ENCODE data around the gene SLC6A12. TPM values are rescaled to one million over a fixed set of nuclear protein-coding genes. Genes with fewer than 3 reads are reported as not detected.

SLC6A12 gene
- polyA plus RNA-seq, 1 donor from 2014 or later = 0.15 TPM

DNA sequence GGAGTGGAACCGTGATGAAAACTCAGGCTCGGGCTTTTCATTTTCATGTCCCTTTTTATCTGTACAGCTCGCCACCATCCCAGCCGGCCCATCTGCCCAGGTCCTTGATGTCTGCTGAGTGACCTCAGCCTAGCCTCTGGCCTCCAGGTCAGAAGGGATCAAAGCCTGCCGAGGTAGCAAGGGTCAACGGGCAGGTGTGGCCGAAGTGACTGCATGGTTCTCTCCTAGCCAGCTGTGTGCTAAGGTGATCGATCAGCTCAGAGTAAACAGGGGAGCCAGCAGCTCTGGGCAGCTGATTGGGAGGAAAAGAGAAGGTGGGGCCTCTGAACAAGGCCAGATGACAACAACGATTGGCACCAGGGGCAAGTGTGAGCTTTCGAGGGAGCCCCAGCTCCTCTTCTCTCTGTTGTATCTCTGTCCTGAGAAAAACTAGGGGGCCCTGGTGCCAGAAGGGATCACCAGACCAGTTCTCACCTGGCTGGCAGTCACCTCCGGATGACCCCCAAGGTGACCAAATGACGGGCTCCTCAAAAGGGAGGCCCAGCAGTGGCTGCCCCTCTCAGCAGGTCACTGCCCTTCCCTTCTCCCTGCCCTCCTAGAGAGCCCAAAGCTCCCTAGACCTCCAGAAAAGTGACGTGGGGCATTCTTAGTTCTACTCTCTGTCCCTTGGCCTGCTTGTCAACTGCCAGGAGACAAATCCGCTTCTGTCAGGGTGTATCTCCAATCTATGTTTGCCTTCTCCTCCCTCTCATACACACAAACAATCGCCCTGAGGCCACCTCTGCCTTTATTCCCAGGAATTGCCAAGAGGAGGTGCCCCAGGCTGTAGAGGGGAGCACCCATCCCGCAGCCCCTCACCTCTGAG, 3.4 kb downstream of the SLC6A12 start:
- Histone ChIP-seq H3K27ac (ENCODE audit: low read length) (no peak overlapping the region), H3K9ac (ENCODE audit: low read length) (no peak overlapping the region)

DNA sequence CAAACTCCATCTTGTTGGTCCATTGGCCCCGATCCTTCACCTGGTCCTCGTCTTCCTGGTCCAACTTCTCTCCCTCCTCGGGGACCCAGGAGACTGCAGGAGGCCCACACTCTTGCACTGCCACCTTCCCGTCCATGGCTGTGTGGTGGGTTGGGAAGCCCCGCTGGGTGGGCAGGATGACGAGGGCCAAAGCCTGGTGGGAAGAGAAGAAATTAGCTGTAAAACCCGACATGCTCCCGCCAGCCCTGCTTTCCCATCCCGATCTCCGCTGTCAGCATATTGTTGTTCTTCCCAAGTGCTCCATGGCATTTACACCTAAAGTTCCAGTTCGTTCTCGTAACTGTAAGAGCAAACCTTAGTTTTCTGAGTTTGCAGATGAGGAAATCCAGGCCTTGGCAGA, 4.1 kb downstream of the SLC6A12 start:
- H3K27me3 ChIP-seq (ENCODE audit: insufficient read depth, low read depth, low read length) = no peaks in the 10 kb centered on the region
- H3F3A ChIP-seq (ENCODE audit: insufficient read depth, low read length, poor library complexity, severe bottlenecking) = no peaks in the 10 kb centered on the region
- no peaks in the 10 kb centered on the region for H3K79me2 ChIP-seq (replicated peaks; ENCODE audit: insufficient read depth, low read length)
- H3K4me2 ChIP-seq (ENCODE audit: low read length) = no peak overlapping the region
- no peaks in the 10 kb centered on the region for H3K9me2 ChIP-seq (ENCODE audit: insufficient read depth, low read length)
- no peak overlapping the region for H3K4me3 ChIP-seq (ENCODE audit: low read length)
- TF ChIP-seq, protein P1, sequence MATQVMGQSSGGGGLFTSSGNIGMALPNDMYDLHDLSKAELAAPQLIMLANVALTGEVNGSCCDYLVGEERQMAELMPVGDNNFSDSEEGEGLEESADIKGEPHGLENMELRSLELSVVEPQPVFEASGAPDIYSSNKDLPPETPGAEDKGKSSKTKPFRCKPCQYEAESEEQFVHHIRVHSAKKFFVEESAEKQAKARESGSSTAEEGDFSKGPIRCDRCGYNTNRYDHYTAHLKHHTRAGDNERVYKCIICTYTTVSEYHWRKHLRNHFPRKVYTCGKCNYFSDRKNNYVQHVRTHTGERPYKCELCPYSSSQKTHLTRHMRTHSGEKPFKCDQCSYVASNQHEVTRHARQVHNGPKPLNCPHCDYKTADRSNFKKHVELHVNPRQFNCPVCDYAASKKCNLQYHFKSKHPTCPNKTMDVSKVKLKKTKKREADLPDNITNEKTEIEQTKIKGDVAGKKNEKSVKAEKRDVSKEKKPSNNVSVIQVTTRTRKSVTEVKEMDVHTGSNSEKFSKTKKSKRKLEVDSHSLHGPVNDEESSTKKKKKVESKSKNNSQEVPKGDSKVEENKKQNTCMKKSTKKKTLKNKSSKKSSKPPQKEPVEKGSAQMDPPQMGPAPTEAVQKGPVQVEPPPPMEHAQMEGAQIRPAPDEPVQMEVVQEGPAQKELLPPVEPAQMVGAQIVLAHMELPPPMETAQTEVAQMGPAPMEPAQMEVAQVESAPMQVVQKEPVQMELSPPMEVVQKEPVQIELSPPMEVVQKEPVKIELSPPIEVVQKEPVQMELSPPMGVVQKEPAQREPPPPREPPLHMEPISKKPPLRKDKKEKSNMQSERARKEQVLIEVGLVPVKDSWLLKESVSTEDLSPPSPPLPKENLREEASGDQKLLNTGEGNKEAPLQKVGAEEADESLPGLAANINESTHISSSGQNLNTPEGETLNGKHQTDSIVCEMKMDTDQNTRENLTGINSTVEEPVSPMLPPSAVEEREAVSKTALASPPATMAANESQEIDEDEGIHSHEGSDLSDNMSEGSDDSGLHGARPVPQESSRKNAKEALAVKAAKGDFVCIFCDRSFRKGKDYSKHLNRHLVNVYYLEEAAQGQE (IDR thresholded peaks at IDR 0.05; ENCODE audit: borderline replicate concordance) = no peak
- TF ChIP-seq RAD21 (conservative IDR thresholded peaks at IDR 0.05) (no peak), POLR2AphosphoS5 (IDR thresholded peaks at IDR 0.05) (no peak), TAF1 (IDR thresholded peaks at IDR 0.05; ENCODE audit: low read depth) (no peak), EP300 (conservative IDR thresholded peaks at IDR 0.05; ENCODE audit: poor library complexity, severe bottlenecking) (no peak), MXI1 (conservative IDR thresholded peaks at IDR 0.05; ENCODE audit: poor library complexity, severe bottlenecking) (no peak)
- no peaks in the 10 kb centered on the region for H3K9me3 ChIP-seq (ENCODE audit: low read length)
- no peaks in the 10 kb centered on the region for H3K36me3 ChIP-seq (ENCODE audit: insufficient read depth, low read length)
- H3K27ac ChIP-seq (ENCODE audit: low read length) = no peak overlapping the region
- H2AFZ ChIP-seq (ENCODE audit: low read depth, low read length) = no peak overlapping the region
- no peaks in the 10 kb centered on the region for H4K20me1 ChIP-seq (ENCODE audit: insufficient read depth)
- no peak overlapping the region for H3K9ac ChIP-seq (ENCODE audit: low read length)

More for the DNA sequence above, 3.4 kb downstream of the SLC6A12 start:
- no peak overlapping the region for H2AFZ ChIP-seq (ENCODE audit: low read depth, low read length)
- no peaks in the 10 kb centered on the region for H3K27me3 ChIP-seq (ENCODE audit: insufficient read depth, low read depth, low read length)
- H3K9me2 ChIP-seq (ENCODE audit: insufficient read depth, low read length) = no peaks in the 10 kb centered on the region
- no peak overlapping the region for H3K4me3 ChIP-seq (ENCODE audit: low read length)
- H3F3A ChIP-seq (ENCODE audit: insufficient read depth, low read length, poor library complexity, severe bottlenecking) = no peaks in the 10 kb centered on the region
- no peaks in the 10 kb centered on the region for H4K20me1 ChIP-seq (ENCODE audit: insufficient read depth)
- no peaks in the 10 kb centered on the region for H3K36me3 ChIP-seq (ENCODE audit: insufficient read depth, low read length)
- H3K79me2 ChIP-seq (replicated peaks; ENCODE audit: insufficient read depth, low read length) = no peaks in the 10 kb centered on the region
- TF ChIP-seq, protein P2, sequence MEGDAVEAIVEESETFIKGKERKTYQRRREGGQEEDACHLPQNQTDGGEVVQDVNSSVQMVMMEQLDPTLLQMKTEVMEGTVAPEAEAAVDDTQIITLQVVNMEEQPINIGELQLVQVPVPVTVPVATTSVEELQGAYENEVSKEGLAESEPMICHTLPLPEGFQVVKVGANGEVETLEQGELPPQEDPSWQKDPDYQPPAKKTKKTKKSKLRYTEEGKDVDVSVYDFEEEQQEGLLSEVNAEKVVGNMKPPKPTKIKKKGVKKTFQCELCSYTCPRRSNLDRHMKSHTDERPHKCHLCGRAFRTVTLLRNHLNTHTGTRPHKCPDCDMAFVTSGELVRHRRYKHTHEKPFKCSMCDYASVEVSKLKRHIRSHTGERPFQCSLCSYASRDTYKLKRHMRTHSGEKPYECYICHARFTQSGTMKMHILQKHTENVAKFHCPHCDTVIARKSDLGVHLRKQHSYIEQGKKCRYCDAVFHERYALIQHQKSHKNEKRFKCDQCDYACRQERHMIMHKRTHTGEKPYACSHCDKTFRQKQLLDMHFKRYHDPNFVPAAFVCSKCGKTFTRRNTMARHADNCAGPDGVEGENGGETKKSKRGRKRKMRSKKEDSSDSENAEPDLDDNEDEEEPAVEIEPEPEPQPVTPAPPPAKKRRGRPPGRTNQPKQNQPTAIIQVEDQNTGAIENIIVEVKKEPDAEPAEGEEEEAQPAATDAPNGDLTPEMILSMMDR (IDR thresholded peaks at IDR 0.05; ENCODE audit: poor library complexity, severe bottlenecking) = no peak
- no peak for TF ChIP-seq EZH2 (IDR thresholded peaks at IDR 0.05; ENCODE audit: borderline replicate concordance, insufficient read depth, low read length, poor library complexity, severe bottlenecking)
- no peak for TF ChIP-seq EP300 (conservative IDR thresholded peaks at IDR 0.05; ENCODE audit: poor library complexity, severe bottlenecking)
- TF ChIP-seq TAF1 (IDR thresholded peaks at IDR 0.05; ENCODE audit: low read depth) = no peak
- TF ChIP-seq MXI1 (conservative IDR thresholded peaks at IDR 0.05; ENCODE audit: poor library complexity, severe bottlenecking) = no peak
- TF ChIP-seq, protein P1 (IDR thresholded peaks at IDR 0.05; ENCODE audit: borderline replicate concordance) = no peak
- TF ChIP-seq RAD21 (conservative IDR thresholded peaks at IDR 0.05) = no peak
- TF ChIP-seq SMC3 (conservative IDR thresholded peaks at IDR 0.05; ENCODE audit: poor library complexity) = no peak
- TF ChIP-seq POLR2AphosphoS5 (IDR thresholded peaks at IDR 0.05) = no peak
- H3K9me3 ChIP-seq (ENCODE audit: low read length) = no peaks in the 10 kb centered on the region
- H3K4me2 ChIP-seq (ENCODE audit: low read length) = no peak overlapping the region
